Measurements from ENCODE around the gene ADARB2. TPM values are rescaled to one million over a fixed set of nuclear protein-coding genes. Genes with fewer than 3 reads are reported as not detected.

ADARB2 gene
- total RNA-seq, 1 donor from 2014 or later = 0.80 TPM

- DNase-seq (no peak), ATAC-seq (no peak)
- no peak overlapping the region for H3K4me3 ChIP-seq
- intact Hi-C loops (cut with DNase I) = no loop called here
- H3K36me3 ChIP-seq = no peaks in the 10 kb centered on the region
- peaks cover 11% of the 10 kb centered on the region for H3K27me3 ChIP-seq (ENCODE audit: low read depth)
- no peak overlapping the region for H3K27ac ChIP-seq
- H3K4me1 ChIP-seq = no peaks in the 10 kb centered on the region
- H3K9me3 ChIP-seq = no peaks in the 10 kb centered on the region
- TF ChIP-seq, protein P1, sequence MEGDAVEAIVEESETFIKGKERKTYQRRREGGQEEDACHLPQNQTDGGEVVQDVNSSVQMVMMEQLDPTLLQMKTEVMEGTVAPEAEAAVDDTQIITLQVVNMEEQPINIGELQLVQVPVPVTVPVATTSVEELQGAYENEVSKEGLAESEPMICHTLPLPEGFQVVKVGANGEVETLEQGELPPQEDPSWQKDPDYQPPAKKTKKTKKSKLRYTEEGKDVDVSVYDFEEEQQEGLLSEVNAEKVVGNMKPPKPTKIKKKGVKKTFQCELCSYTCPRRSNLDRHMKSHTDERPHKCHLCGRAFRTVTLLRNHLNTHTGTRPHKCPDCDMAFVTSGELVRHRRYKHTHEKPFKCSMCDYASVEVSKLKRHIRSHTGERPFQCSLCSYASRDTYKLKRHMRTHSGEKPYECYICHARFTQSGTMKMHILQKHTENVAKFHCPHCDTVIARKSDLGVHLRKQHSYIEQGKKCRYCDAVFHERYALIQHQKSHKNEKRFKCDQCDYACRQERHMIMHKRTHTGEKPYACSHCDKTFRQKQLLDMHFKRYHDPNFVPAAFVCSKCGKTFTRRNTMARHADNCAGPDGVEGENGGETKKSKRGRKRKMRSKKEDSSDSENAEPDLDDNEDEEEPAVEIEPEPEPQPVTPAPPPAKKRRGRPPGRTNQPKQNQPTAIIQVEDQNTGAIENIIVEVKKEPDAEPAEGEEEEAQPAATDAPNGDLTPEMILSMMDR (IDR thresholded peaks at IDR 0.05) = no peak
Observed at GRCh38 chr10:1410032-1410431, 327.3 kb downstream of the ADARB2 start.

- no peak for ATAC-seq
- Histone ChIP-seq H3K4me1 (no peaks in the 10 kb centered on the region), H3K36me3 (no peaks in the 10 kb centered on the region), H3K27ac (no peak overlapping the region), H3K4me3 (no peak overlapping the region), H3K27me3 (ENCODE audit: low read depth) (peaks cover 11% of the 10 kb centered on the region), H3K9me3 (no peaks in the 10 kb centered on the region)
- DNase-seq = no peak
- TF ChIP-seq, protein P1 (IDR thresholded peaks at IDR 0.05) = no peak
- intact Hi-C loops (cut with DNase I) = no loop called here
Observed at GRCh38 chr10:1409392-1409791, 327.9 kb downstream of the ADARB2 start.

DNA sequence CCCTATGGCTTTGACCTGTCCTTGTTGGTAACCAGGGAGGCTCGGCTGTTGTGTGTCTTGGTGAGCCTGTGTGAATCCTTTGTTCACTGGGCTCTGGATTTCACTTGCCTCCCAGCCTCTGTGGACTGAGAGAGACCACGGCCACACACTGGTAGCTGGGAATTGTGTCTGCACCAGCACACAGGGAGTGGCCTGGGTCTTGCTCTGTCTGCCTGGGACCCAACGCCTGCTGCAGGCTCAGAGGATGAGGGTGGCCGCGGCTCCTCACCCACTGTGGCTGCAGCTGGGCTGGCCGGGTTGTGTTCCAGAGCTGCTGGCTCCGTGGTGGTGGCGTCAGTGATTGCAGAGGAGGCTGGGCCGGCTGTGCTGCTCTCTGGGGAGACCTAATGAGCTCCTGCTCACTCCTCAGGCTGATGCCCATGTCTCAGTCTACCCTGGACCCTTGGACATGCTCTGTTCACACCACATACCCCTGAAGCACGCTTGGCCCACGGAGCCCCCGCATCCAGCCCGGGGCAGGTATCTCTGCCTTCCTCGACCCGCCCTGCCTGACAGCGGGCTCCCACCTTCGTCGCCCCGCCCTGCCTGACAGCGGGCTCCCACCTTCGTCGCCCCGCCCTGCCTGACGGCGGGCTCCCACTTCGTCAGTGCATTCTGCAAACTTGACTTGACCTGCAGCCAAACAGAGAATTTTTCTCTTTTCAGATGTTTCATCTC, 328.5 kb downstream of the ADARB2 start:
- Histone ChIP-seq H3K27ac (no peak overlapping the region), H3K4me3 (no peak overlapping the region), H3K4me1 (no peaks in the 10 kb centered on the region), H3K9me3 (no peaks in the 10 kb centered on the region), H3K36me3 (no peaks in the 10 kb centered on the region), H3K27me3 (ENCODE audit: low read depth) (peaks cover 9% of the 10 kb centered on the region)
- TF ChIP-seq, protein P1 (IDR thresholded peaks at IDR 0.05) = no peak
- intact Hi-C loops (cut with DNase I) = no loop called here
- ATAC-seq (no peak), DNase-seq (no peak)

DNA sequence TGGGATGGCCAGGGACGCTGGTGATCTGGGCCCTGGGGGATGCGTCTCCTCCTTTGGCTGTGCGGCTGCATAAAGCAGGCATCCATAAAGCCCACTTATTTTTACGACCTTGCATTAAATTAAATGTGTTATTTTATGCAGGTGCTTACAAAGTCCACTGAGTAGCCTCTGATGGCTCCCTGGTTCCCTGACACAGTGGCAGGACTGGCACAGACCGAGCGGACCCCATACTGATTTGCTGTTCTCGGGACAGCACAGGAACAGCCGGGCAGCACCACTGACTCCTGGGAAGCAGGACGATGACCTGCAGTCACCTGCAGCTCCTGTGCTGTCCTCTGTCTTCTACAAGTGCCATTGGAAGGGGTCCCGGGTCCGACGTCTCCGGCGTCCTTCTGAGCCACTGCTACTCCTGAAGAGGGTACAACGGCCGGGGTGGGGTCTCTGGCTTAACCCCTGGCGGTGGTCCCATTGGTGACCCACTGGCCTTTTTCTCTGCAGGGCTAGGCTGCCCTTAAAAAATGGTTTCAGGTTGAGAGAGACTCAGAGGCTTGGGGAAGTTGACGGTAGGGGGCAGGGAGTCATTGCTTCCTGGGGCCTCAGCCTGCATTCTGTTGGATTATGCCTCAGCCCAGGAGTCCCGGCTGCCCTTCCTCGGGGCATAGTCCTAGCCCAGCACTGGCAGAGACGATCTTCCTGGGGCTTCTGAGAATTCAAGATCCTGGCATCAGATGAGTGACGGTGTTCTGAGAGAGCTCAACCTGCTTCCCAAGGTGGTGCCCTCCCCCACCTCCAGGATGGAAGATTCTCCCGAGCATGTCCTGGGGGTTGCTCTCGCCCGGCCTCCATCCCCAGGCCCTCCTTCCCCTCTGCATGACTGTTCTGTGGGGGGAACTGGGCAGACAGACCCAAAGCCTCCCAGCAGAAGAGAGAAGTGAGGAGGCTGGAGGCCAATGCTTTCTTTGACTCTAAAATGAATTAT, 330.1 kb downstream of the ADARB2 start:
- intact Hi-C loops (cut with DNase I) = no loop called here
- no peaks in the 10 kb centered on the region for H3K4me1 ChIP-seq
- H3K36me3 ChIP-seq = no peaks in the 10 kb centered on the region
- H3K9me3 ChIP-seq = no peaks in the 10 kb centered on the region
- TF ChIP-seq, protein P1 (IDR thresholded peaks at IDR 0.05) = no peak
- H3K27me3 ChIP-seq (ENCODE audit: low read depth) = peaks cover 7% of the 10 kb centered on the region
- no peak overlapping the region for H3K4me3 ChIP-seq
- DNase-seq = no peak
- no peak overlapping the region for H3K27ac ChIP-seq
- ATAC-seq = no peak

DNA sequence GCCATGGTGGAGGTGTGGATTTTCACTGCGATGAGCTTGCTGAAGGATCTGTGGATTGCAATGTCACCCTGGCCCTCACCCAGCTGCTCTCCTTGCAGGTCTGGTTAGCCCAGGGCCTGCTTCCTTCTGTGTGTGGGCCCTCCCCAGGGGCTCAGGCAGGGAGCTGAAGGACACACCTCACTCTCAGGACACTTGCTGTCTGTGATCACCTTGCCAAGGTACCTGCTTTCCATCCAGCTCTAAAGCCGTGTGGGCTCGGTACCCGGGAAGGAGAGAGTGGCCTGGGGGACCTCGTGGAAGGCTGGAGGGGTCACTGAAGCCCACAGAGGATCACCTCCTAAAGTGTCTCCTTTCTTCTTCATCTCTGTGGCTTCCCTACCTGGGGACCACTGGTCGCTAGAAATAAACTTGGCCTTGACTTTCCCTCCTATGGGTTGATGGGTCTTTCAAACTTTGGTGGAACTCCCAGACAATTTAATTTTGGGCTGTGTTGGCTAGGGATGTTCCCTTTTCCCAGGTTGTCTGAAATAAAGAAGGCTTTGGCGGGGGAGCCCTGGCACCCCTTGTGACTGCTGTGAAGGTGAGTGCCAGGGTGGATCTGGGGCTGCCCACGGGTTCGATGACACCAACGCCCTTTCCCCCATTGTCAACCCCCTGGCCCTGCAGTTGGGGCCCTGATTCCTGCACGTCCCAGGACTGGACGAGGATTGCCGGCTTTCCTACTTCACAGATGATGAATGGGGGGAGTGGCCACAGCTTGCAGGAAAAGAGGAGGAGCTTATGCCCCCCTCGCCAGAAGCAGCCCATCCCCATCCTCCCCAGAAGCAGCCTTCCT, 331.0 kb downstream of the ADARB2 start:
- intact Hi-C loops (cut with DNase I) = no loop called here
- no peak overlapping the region for H3K27ac ChIP-seq
- no peaks in the 10 kb centered on the region for H3K9me3 ChIP-seq
- ATAC-seq (no peak), DNase-seq (no peak)
- peaks cover 12% of the 10 kb centered on the region for H3K27me3 ChIP-seq (ENCODE audit: low read depth)
- TF ChIP-seq, protein P1 (IDR thresholded peaks at IDR 0.05) = no peak
- no peaks in the 10 kb centered on the region for H3K4me1 ChIP-seq
- H3K36me3 ChIP-seq = no peaks in the 10 kb centered on the region
- no peak overlapping the region for H3K4me3 ChIP-seq
